ENCODE measurements around the gene ANTXRL.
"Not testable (repeated sequence)": the region's sequence is repeated elsewhere in the genome, so short reads cannot be mapped to it uniquely, and the experiment has no call there.

ANTXRL gene

DNA sequence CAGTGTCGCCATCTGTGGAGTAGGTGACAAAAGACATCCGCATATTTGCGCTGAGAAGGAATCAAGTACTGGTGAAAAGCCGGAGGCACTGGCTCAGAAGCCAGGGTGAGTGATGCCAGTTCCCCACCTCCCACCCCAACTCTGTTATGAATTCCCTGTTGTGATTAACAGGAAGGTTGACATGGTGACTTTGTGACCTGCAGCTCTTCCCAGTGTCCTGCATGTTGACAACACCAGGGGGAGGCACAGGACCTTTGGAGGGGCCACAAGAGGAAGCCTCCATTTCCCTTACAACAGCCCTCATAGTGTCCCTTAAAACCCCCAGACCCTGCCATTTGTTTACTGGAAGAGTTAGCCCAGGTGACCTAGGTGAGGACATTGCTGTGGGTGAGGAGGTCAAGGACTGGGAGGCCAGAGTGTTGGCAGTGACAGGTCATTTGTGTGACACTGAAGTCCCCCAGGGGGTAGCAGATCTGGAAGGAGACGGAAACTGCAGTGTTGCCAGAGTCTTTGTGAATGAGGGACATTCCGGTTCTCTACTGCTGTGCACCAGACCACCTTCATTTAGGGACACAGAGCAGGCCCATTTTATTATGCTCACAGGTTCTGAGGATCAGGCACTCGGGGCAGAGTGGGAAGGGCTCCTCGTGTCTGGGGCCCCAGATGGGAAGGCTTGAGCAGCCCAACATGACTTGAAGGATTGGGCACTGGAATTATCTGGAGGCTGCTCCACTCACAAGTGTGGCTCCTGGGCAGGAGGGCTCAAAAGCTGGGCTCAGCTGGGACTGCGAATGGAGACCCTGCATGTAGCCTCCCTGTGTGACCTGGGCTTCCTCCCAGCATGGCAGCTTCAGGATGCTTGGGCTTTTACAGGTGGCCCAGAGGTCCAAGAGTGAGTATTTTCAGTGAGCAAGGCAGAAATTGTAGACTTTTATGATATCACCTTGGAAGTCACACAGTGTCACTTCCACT is 13.0 kb upstream of the ANTXRL start:
- peak; percentile 27 for DNase-seq (ENCODE audit: low spot score)

DNA sequence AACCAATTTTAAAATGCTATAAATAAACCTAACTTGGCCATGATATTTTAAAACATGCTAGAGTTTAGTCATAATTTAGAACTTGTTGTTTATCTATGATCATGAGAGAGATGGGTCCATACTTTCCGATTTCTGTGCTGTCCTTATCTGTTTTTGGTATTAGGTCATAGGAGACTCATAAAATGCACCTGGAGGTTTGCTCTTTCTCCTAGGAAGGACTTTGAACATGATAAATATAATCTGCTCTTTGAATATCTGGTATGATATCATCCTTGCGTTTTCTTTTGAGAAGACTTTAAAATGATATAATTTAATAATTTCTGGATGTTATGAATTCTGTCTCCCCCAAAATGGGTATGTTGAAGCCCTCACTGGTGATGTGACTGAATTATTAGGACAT is 9.0 kb upstream of the ANTXRL start:
- no peak for DNase-seq (ENCODE audit: low spot score)

DNA sequence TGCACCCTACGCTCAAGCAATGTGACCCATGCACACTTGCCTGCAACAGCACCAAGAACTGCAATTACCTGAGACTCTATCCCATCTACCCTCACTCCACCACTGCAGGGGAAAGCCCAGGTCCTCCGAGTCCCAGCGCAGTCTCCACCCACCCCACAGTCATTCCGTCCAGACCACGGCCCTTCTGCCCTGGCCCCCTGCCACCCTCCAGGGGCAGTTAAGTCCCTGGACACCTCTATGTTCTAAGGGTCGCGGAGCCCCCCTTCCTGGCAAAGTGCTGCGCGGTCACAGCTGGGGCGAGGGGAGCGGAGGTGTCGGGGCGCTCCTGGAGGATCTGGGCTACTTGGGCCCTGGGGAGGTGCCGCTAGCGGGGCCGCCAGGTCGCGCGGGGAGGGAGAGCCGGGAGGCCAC is 4.4 kb upstream of the ANTXRL start:
- not testable (repeated sequence) for DNase-seq (ENCODE audit: low spot score)

DNA sequence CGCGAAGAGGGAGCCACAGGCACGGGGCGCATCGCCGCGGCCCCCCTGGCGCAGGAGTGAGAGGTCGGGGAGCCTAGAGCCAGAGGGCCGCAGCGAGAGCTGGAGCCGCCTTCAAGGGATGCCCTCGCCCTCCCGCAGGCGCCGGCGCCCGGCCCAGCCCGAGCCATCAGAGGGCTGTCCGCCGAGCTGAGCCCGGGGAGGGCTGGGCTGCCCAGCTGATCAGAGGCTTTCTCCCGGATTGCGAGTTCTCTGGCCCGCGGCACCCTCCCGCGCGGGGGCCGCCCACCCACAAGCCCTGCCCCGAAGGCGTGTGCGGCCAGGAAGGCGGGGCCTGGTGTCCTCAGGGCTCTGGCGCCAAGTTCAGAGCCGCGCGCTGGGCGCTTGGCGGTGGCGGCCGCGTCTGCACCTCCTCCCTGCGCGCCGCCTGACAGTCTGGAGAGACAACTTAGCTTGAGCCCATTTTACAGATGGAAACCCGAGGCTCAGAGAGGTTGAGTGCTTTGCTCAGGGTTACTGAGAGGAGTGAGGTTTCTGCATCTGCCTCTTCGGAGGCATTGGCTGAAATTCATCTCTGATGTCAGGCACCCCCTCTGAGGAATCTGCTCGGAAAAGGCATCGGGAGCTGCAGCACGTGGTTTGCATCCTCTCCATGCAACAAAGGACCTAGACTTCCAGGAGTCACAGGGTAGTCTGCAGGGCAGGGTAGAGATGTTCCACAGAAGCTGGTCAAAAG is 3.8 kb upstream of the ANTXRL start:
- no peak for DNase-seq (ENCODE audit: low spot score)

DNA sequence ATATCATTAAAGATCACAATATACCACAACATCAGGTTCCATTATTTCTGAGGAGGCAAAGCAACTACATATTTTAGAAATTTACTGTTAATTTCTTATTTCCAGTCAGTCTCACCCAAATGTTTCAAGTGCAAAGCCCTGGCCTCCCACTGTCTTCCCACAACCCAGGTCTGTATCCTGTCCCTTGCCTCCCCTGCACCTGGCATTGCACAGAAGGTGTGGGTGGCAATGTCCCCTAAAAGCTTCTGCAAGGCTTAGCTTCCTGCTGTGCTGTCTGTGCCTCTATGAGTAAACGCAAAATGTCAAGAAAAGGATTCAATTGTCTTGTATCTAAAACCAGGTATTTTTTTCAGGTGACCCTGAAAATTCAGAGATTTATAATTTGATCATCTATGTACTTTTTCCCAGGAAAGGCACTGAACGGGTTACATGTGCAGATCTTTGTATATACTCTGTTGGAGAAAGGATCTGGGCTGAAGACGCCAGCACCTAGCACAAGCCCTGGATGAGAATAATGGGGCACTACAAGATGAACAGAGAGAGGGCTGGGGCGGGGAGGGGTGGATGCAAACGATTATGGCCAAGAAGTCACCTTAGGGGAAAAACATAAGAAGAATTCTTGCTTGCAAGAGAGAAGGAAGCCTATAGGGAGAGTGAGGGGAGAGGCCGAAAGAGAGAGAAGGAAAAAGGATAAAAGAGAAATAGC is 3.1 kb upstream of the ANTXRL start:
- no peak for DNase-seq (ENCODE audit: low spot score)

DNA sequence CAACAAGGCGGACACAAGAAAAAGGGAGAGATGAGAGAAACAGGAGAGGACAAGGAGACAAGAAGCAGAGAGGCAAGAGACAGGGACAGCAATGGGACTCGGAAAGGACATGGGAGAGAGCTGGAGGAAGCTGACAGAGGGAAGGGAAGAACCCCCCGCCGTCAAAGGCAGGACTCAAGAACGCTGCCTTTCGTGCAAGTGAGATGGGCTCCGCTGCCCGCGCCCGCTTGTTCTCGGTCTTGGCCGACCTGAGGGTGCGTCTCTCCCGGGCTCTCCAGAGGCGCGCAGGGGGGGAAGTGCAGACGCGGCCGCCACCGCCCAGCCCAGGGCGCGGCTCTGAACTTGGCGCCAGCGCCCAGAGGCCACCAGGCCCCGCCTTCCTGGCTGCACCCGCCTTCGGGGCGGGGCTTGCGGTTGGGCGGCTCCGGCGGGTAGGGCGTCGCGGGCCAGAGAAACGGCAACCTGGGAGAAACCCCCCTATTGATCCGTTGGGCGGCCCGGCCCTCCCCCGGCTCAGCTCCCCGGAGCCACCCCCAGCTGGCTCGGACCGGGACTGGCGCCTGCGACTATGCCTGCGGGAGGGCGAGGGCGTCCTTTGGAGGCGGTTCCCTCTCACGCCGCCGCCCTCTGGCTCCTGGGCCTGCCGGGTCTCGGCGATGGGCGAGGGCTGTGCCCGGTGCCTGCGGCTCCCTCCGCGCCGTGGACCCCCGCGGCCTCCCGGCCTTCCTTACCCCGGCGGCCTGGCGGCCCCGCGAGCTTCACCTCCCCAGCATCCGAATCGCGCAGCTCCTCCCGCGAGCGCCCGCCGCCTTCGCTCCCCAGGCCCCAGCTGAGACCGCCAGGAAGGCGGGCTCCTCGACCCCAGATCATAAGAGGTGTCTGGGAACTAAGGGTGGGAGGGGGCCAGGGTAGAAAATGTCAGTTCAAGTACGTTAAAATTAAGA is 2.2 kb upstream of the ANTXRL start:
- peak; percentile 86 for DNase-seq (ENCODE audit: low spot score)

DNA sequence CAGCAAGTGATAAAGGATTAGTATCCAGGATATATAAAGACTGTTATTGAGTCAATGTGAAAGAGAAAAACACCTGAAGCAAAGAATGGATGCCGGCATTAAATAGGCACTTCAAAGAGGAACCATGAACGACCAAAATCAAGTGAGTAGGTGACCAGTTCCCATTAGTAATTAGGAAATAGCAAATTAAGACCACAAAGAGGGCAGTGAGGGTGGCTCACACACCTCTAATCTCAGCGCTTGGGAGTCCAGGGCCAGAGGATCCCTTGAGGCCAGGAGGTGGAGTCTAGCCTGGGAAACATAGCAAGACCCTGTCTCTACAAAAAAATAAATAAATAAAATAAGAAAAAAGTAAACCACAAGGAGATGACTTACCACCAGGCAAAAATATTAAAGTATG is 1.5 kb upstream of the ANTXRL start:
- no peak for DNase-seq (ENCODE audit: low spot score)

DNA sequence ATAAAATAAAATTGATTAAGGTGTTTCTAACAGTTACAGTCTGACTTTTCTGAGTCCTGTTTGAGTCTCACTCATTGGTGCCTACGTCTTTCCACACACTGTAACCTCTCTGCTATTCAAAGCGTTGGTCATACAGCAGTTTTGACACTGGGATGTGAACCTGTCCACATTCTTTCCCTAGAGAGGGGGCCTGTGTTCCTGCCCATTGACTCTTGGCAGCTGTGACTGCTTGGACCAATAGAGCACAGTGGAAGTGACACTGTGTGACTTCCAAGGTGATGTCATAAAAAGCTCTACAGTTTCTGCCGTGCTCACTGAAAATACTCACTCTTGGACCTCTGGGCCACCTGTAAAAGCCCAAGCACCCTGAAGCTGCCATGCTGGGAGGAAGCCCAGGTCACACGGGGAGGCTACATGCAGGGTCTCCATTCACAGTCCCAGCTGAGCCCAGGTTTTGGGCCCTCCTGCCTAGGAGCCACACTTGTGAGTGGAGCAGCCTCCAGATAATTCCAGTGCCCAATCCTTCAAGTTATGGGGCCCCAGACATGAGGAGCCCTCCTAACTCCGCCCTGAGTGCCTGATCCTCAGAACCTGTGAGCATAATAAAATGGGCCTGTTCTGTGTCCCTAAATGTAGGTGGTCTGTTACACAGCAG is 704 bp upstream of the ANTXRL start:
- no peak for DNase-seq (ENCODE audit: low spot score)

DNA sequence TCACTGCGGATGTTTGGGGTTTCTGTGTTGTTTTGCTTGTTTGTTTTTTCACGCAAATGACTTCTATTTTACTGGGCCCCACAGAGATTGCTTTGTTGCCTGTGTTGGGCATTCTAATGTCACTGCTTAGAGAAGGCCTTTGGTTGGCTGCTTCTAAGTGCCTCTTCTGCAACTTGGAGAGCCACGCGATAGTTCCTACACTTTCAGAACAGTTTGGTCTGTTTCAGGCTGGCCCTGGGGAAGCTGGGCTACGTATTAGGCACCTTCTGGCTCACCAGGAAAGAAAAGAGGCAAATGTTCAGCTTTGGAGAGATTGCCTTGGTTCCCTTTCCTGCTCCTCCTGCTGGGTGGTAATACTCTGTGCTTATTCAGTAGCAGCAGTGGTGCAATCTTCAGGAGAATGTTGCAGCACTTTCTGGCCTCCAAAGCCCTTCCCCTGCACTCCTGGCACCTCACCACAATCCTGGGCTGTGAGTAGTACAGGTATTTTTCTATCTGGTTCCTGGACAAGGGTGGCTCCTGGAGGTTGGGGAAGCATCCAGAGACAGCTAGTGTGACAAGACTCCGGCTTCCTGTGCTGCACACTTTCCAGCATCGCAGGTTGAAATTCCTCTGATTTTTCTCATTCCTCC is 1.2 kb downstream of the ANTXRL start:
- no peak for DNase-seq (ENCODE audit: low spot score)

DNA sequence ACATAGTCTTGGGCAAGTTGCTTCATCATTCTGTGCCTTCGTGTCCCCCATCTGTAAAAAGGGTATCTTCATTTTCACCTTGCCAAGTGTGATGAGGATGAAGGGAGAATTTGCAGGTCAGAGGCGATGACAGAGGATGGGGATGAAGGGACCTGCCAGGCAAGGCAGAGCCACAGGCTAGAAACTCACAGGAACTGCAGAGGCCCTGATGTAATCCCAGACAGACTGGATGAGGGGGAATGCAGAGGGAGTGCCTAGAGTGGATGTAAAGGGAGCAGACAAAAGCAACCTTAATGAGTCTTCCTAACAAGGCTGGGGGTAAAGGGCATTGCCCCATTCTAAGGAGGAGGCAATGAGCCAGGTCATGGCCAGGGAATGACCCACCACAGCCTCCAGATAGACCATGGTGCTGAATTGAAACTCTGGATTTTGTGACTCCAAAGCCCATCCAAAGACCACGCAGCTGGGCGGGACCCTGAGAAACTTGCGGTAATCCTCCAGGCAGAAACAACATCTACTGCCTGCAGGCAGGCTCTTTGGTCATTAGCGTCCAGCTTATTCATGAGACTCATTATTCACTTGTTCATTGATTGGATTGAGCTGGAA is 1.9 kb downstream of the ANTXRL start:
- DNase-seq (ENCODE audit: low spot score) = no peak

DNA sequence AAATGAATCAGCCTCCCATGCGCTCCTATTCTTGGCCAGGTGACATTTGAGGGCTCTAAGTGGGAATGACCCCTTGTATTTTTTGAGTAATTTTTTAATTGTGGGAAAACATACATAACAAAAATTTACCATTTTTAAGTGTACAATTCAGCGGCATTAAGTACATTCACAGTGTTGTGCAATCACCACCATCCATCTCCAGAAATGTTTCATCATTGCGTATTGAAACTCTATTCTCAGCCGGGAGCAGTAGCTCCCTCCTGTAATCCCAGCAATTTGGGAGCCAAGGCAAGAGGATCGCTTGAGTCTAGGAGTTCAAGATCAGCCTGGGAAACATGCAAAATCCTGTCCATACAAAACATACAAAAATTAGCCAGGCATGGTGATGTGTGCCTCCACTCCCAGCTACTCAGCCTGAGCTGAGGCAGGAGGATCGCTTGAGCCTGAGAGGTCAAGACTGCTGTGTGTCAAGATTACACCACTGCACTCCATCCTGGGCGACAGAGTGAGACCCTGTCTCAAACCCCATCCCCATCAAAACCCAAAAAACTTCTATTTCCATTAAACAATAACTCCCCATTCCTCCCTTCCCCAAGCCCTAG is 2.5 kb downstream of the ANTXRL start:
- no peak for DNase-seq (ENCODE audit: low spot score)

DNA sequence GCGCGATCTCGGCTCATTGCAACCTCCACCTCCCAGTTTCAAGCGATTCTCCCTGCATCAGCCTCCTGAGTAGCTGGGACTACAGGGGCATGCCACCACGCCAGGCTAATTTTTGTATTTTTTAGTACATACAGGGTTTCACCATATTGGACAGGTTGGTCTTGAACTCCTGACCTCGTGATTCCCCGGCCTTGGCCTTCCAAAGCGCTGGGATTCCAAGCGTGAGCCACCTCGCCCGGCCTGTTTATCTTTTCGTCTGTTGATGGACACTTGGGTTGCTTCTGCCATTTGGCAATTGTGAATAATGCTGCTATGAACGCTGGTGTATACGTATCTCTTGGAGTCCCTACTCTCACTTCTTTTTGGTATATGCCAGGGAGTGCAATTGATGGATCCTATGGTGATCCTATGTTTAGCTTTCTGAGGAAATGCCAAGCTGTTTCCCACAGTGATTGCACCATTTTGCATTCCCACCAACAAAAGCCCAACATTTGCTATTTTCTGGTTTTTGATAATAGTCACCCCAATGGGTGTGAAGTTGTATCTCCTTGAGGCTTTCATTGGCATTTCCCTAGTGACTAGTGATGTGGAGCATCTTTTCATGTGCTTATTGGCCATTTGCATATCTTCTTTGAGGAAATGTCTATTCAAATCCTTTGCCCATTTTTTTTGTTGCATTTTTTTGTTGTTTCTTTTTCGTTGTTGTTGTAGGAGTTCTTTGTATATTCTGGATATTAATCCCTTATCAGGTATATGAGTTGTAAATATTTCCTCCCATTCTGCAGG is 3.5 kb downstream of the ANTXRL start:
- DNase-seq (ENCODE audit: low spot score) = no peak

DNA sequence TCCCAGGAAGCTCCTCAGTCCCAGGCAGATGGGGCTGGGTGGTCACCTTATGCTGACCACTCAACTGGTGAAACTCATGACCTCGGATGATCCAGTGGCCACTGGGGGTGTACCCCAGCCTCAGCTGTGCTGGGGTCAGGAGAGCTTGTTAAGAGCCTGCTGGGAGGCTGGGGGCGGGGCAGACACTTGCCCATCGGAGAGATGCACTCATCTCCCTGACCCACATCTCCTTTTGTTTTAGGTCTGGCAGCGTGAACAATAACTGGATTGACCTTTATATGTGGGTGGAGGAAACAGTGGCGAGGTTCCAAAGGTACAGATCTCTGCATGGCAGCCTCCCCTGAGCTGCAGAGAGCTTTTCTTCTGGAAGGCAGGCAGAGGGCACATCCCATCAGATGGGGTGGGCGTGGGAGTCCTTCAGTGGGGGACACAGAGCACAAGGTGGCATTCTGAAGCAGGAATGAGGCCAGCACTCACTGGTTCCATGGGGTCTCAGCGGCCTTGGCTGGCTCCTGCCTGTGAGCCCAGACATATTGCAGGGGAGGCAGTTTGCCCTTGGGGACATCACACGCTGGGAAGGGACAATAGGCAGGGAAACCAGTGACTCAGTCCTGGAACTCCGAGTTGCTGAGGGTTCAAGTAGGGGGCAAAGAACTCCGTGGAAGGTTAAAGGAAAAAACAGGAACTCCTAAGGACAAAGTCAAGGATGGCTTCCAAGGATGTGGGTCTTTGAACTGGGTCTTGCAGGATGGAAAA is 5.2 kb downstream of the ANTXRL start:
- DNase-seq (ENCODE audit: low spot score) = no peak

DNA sequence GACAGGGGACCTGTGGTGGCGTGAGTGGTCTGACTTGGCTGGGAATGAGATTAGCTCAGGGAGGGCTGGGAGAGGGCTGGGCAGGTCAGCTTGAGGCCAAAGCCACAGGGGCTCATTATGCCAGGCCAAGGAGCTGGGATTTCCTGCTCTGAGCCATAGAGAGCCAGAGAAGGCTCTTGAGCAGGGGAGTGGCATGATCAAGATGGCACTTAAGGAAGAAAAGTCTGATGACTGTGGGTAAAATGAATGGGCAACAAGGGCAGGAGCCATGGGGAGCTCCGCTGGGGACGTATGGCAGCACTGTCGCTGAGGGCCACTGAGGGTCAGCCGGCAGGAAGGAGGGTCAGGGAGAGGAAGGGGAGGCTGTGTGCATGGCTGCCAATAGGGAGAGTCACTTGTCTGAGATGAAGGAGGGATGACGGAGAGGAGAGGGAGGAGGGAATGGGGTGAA is 5.8 kb downstream of the ANTXRL start:
- DNase-seq (ENCODE audit: low spot score) = no peak

DNA sequence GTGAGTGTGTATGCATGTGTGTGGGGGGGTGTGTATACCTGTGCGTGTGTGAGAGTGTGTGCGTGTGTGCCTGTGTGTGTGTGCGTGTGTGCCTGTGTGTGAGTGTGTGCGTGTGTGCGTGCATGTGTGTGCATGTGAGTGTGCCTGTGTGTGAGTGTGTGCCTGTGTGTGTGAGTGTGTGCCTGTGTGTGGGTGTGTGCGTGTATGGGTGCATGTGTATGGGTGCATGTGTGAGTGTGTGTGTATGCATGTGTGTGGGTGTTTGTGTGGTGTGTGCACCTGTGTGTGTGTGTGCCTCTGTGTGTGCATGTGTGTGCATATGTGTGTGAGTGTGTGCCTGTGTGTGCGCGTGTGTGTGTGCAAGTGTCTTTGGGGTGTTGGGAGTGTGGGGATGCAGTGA is 6.4 kb downstream of the ANTXRL start:
- no peak for DNase-seq (ENCODE audit: low spot score)

DNA sequence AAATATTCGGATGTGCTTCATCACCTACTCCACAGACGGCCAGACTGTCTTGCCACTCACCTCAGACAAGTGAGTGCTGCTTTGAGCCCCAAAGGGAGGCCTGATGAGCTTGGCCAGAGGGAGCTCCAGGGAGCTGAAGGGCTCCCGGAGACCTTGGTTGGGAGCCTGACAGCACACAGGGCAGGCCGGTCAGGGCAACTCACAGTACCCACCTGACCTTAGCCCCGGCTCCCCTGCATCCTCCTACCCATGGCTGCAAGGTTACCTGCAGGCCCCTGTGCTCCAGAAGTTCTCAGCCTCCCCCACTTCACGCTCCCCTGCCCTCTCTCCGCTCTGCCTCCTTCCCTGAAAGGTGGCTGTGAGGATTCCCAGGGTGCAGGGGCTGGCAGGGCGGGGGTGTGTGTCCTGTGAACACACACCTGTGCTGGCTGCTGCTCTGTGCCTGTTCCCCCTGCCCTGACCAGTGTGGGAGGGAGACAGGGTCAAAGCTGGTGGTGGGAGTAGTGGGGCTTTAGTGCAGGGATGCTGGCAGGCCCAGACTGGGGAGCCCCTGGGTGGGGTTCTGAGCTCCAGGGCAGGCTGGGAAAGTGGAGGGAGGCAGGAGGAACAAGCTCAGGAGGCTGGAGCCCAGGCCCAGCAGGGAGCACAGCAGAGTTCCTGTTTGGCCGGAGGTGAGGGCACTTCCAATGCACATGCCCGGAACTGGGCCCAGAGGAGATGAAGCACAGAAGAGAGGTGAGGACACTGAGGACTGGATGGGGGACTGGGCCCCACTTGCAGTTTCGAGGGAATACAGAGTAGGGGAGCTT is 7.2 kb downstream of the ANTXRL start:
- DNase-seq (ENCODE audit: low spot score) = no peak

DNA sequence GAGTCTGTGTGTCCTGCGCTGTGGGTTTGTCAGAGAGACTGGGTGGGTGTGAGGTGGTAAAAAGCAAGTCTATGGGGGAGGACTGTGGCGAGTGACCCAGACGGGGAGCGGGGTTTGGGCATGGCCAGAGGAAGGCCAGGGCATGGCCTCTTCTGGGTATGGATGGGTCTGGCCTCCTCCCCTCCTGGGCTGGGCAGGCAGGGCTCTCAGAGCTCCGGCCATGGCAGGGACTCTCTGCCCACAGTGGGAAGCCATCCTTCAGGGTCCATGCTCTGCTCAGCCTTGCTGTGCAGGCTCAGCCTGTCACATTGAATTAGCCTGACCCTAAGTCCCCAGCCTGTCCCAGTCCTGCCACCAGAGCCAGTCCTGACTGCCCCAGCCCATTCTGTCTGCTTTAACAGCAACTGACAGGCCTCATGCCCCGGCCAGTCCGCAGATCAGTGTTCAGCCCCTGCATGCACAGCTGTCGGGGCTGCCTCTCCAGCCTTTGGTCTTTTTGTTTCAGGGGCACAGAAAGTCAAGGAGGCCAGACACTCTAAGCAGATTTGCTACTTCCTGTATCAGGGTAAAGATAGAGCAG is 7.9 kb downstream of the ANTXRL start:
- no peak for DNase-seq (ENCODE audit: low spot score)

Measured in NAMALWA (cell line).